ENCODE data around the gene FIP1L1.
"Not testable (repeated sequence)": the region's sequence is repeated elsewhere in the genome, so short reads cannot be mapped to it uniquely, and the experiment has no call there.

Gene FIP1L1

GRCh38 chr4:53378171-53378482 is 686 bp downstream of the FIP1L1 start:
- no peak for DNase-seq

DNA sequence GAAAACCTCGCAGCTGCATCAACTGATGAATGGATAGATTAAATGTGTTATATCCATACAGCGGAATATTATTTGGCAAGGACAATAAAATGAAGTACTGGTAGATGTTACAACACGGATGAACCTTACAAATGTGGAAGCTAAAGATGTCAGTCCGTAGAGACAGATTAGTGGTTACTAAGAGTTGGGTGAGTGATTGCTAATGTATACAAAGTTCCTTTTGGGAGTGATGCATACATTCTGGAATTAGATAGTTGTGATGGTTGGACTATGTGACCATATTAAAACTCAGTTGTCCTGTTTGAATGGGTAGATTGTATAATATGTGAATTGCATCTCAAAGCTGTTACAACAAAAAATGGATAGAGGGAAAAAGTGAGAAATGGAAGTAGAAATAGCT is 2.8 kb downstream of the FIP1L1 start:
- no peak for DNase-seq

- not testable (repeated sequence) for DNase-seq
Observed at GRCh38 chr4:53409479-53409878, 32.0 kb downstream of the FIP1L1 start.

GRCh38 chr4:53419208-53419607 is 41.8 kb downstream of the FIP1L1 start:
- no peak for DNase-seq

GRCh38 chr4:53421791-53422190 is 44.4 kb downstream of the FIP1L1 start:
- no peak for DNase-seq

DNA sequence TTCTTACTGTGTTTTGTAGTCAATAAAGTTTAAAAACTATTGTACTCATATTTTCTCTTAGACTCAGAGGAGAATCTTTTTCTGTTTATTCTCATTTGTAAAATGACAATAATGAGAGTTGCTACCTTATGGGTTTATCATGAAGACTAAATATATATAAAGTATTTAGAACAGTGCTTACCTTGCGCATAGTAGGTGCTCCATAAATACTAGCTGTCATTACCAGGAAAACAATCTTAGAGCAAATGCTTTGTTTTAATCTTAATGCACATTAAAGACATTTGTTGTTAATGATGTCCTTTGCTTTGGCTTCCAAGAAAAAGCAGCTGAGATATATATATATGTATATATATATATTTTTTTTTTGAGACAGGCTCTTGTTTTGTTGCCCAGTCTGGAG is 44.9 kb downstream of the FIP1L1 start:
- DNase-seq = no peak

- no peak for DNase-seq
Observed at GRCh38 chr4:53424280-53424679, 46.8 kb downstream of the FIP1L1 start.

GRCh38 chr4:53427366-53427765 is 49.9 kb downstream of the FIP1L1 start:
- no peak for DNase-seq

DNA sequence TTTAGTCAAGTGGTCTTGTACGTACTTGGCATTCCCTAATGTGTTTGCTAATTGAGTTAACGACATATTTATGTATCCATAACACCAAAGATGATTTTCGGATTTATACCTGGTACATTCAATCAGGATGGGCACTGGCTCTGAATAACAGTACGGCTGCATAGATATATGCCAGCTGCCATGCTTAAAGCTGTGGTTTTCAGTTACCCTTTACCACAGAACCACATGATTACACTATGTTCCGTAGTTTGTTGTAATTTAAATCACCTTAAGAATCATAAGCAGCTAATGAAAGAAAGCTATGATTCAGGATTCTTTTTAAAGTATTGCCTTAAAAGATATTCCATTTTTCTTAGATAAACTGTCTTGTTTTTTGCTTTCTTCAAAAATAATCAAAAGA is 53.6 kb downstream of the FIP1L1 start:
- DNase-seq = no peak

DNA sequence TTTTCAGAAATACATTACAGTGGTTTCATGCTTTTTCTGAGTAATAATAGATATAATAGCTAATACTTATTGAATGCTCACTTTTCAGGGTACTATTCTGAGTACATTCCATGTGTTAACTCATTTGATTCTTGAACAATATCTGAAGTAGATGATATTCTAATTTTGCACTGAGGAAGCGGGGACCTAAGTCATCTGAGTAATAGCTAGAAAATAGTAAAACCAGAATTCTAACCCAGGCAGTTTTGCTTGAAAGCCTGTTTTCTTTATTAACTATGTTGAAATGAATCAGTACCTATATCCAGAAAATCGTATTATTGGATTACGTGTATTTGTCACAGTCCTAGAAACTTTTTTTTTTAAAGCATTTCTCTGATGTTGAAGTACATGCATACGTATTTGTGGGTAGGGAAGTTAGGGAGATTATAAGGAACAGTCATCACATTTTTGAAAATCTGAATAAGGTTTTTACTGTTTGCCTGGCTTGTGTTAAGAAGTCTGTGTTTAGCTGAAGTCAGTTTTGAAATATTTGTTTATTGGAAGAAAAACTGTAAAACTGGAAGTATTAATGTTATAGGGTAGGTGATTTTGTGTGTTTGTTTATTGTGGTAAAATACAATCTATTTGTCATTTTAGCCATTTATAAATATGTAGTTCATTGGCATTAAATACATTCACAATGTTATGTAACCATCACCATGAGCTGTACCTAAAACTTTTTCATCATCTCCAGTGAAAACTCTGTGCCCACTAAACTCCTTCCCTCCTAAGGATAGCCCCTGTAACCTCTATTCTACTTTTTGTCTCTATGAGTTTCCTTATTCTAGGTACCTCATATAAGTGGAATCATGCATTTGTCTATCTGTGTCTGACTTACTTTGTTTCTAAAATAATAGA is 55.3 kb downstream of the FIP1L1 start:
- no peak for DNase-seq

- no peak for DNase-seq
Observed at GRCh38 chr4:53436251-53436650, 58.8 kb downstream of the FIP1L1 start.

GRCh38 chr4:53441564-53441963 is 64.1 kb downstream of the FIP1L1 start:
- DNase-seq = no peak

DNA sequence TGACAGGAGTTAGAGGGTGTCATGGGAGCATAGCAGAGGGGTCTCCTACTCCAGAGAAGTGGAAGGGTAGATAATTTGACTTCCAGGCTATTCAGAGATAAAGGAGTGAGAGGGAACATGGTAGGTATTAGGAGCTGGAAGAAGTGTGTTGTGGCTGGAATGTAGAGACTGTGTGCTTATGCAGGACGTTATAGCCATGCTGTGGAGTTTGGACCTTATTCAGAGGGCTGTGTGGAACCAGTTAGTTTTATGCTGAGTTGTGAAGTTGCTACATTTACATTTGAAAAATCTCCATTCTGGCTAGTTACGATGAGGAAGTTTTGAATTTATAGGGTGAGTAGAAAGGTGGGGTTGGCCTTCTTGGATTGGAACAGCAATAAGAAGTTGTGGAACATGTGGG is 67.5 kb downstream of the FIP1L1 start:
- no peak for DNase-seq

DNA sequence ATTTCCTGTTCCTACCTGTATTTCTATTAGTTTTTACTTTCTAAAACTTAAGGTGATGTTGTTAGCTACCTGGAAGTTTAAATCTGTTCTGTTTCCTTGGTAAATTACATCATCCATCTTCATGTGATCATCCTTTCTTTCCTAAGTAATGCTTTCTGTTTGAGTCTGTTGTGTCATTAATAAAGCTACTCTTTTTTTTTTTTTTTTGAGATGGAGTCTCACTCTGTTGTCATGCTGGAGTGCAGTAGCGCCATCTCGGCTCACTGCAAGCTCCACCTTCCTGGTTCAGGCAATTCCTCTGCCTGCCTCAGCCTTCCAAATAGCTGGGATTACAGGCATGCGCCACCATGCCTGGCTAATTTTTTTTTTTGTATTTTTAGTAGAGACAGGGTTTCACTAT is 73.3 kb downstream of the FIP1L1 start:
- DNase-seq = no peak

- DNase-seq = no peak
Observed at GRCh38 chr4:53453385-53453784, 75.9 kb downstream of the FIP1L1 start.

GRCh38 chr4:53455766-53456165 is 78.3 kb downstream of the FIP1L1 start:
- no peak for DNase-seq

DNA sequence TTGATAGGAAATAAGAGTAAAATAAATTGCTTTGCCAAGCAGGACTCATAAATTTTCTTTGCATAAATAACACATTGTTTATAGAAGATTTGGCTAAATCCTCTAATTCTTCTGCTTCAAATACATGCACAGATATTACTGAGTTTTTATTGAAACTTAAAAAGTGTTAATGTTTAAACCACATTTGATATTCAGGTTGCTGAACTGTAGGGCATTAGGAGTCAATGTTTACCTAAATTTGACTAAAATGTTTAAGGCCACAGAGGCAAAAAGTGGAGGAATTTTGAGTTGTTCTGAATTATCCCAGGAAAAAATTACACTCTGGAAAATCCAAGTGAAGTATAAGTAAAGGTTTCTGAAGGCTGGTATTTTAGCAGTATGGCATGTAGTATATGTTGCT is 78.7 kb downstream of the FIP1L1 start:
- DNase-seq = no peak

- no peak for DNase-seq
Observed at GRCh38 chr4:53459548-53459947, 82.1 kb downstream of the FIP1L1 start.

DNA sequence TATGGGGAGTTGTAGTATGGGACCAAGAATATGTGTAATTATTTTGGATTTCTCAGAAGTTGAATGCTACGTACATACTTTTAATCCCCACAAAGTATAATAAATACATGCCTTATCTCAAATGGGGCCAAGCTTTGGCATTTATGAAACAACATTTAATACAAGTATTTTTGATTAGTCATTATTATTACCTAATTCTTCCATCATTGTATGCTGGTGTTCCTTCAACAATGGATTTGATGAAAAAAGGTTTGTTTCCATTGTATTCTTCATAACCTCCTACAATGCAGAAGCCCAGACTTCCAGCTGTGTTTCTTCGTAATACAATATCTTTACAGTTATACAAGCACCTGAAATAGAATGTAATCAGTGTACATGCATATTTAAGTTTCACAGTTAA is 83.8 kb downstream of the FIP1L1 start:
- DNase-seq = no peak

GRCh38 chr4:53463340-53463739 is 85.9 kb downstream of the FIP1L1 start:
- DNase-seq = no peak

DNA sequence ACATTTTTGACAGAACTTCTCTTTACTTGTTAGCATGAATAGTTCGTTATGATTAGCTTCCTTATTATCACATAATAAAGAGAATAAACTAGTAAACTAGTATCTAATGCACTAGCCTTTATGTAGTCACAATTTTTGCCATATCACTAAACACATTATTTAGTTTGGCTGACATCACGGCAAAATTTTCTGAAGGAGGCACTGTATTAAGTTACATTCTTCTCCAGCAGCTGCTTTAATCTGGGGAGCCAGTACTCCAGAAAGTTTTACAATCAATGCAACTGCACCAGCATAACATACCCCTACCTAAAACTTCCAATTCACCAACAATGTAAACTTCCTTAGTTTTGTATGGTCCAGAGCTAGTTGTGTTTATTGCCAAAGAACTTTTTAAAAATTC is 87.8 kb downstream of the FIP1L1 start:
- DNase-seq = no peak

DNA sequence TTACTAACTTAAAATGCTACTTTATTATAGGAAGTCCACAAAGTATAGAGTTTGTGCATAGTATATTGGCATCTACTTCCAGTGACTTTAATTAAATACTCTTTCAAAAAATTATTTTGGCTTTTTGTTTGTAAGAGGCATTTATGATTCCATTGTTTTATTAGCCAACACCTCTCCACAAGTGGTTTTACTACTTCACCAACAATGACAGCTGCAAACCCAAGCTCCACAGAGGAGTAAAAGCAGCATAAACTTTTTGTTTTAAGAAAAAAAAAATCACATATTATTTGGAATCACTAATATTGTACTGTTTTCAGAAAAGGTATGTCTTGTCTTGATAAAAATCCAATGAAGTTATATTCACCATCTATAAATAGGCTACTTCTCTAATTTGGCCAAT is 88.5 kb downstream of the FIP1L1 start:
- DNase-seq = no peak

DNA sequence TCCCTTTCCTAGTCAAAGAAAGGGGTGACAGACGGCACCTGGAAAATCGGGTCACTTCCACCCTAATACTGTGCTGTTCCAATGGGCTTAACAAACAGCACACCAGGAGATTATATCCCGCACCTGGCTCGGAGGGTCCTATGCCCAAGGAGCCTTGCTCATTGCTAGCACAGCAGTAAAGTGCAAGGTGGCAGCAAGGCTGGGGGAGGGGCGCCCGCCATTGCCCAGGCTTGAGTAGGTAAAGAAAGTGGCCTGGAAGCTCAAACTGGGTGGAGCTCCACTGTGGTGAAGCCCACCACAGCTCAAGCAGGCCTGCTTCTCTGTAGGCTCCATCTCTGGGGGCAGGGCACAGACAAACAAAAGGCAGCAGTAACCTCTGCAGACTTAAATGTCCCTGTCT is 89.1 kb downstream of the FIP1L1 start:
- DNase-seq = not testable (repeated sequence)

GRCh38 chr4:53476232-53477037 is 99.0 kb downstream of the FIP1L1 start:
- DNase-seq = no peak
